Gastroesophageal sphincter (tissue), 4 donors: ENCODE data around the gene KRT14. TPM values are rescaled to one million over a fixed set of nuclear protein-coding genes. Genes with fewer than 3 reads are reported as not detected.

ENCODE experiments used
- ATAC-seq: fragments of 150-250 bp; one replicate; pipeline ENCODE4 v1.9.1; 2016; ENCODE audit warnings: mild to moderate bottlenecking, moderate library complexity
- H3K27ac ChIP-seq, 4 donors: fragments of 200-600 bp; sonication (generic) in 3 of 4; 1 replicate in 3 of 4; 2 replicates in 1 of 4; pipeline ENCODE4 v1.5.1; 2016 to 2019
- H3K27me3 ChIP-seq: fragments of 200-600 bp; sonication (generic); one replicate; pipeline ENCODE4 v1.5.1; 2019
- H3K36me3 ChIP-seq, 2 donors: fragments of 200-600 bp; sonication (generic); one replicate each; pipeline ENCODE4 v1.5.1; 2019; ENCODE audit warnings: control low read depth in 1 of 2
- H3K4me1 ChIP-seq, 3 donors: fragments of 200-600 bp; sonication (generic); 1 replicate in 2 of 3; 2 replicates in 1 of 3; pipeline ENCODE4 v1.5.1; 2016 to 2019; ENCODE audit warnings: control low read depth in 2 of 3
- H3K4me3 ChIP-seq, 2 donors: fragments of 200-600 bp; sonication (generic); one replicate each; pipeline ENCODE4 v1.5.1; 2019; ENCODE audit warnings: mild to moderate bottlenecking in 1 of 2, moderate library complexity in 1 of 2
- H3K9me3 ChIP-seq, 3 donors: fragments of 200-600 bp; sonication (generic); one replicate each; pipeline ENCODE4 v1.5.1; 2017 to 2019; ENCODE audit warnings: control low read depth in 2 of 3
- CTCF ChIP-seq, 4 experiments: fragments of 200-600 bp in 2 of 4; fragments of 450-650 bp in 2 of 4; sonication (generic) in 1 of 4; IDR thresholded peaks; one replicate each; pipeline ENCODE4 v1.5.1; 2017 to 2019; ENCODE audit warnings: antibody characterized with exemption in 4 of 4, mild to moderate bottlenecking in 2 of 4, moderate library complexity in 2 of 4
- EP300 ChIP-seq: sonication (generic); formaldehyde crosslinking; IDR thresholded peaks from one replicate; pipeline ENCODE4 v1.6.1; 2017; ENCODE audit warnings: antibody characterized with exemption, mild to moderate bottlenecking
- POLR2A ChIP-seq, 2 donors: fragments of 450-650 bp; IDR thresholded peaks; one replicate each; pipeline ENCODE4 v1.6.1; 2017; ENCODE audit warnings: antibody characterized with exemption in 2 of 2, mild to moderate bottlenecking in 2 of 2, moderate library complexity in 1 of 2
- POLR2AphosphoS5 ChIP-seq: sonication (generic); formaldehyde crosslinking; IDR thresholded peaks from one replicate; pipeline ENCODE4 v1.6.1; 2017; ENCODE audit warnings: antibody characterized with exemption
- WGBS, 2 donors: methylation state at CpG; one replicate each; pipeline ENCODE4 v1.1.5; 2018; ENCODE audit warnings: low coverage in 1 of 2; 5-methylcytosine and 5-hydroxymethylcytosine counted together
- total RNA-seq, 4 donors: library from RNA; depleted of rRNA; stranded (reverse); fragments of >200 nt; gene quantifications; one replicate each; pipeline ENCODE4 v1.1.0, GENCODE V29; 2016

The KRT14 gene
- total RNA-seq, 4 donors from 2014 or later, result 1.4 to 105 (median 41.1) TPM; not detected in 1

- Histone ChIP-seq H3K4me1 (no peaks in the 10 kb centered on the region), H3K27me3 (peaks cover 83% of the 10 kb centered on the region), H3K9me3 (no peaks in the 10 kb centered on the region), H3K4me3 (no peak overlapping the region), H3K36me3 (no peaks in the 10 kb centered on the region), H3K27ac (no peak overlapping the region)
- ATAC-seq, result no peak
- TF ChIP-seq POLR2AphosphoS5 (no peak), CTCF (IDR thresholded peaks at IDR 0.05) (no peak), EP300 (no peak), POLR2A (IDR thresholded peaks at IDR 0.05) (no peak)
- WGBS, 2 donors, result no CpG with 5 or more reads among the region's 3 CpGs
Observed at GRCh38 chr17:41575336-41575735, 11.4 kb downstream of the KRT14 start.

GRCh38 chr17:41571561-41572434, 14.9 kb downstream of the KRT14 start, which contains the start of gene KRT9:
Gene KRT9 (minus strand): TSS chr17:41572059. CDS start chr17:41571992, 67 bp downstream.
- 83 to 90% methylated on average over 1 to 2 of the region's 24 CpGs for WGBS, 2 donors
- Histone ChIP-seq H3K36me3 (no peaks in the 10 kb centered on the region), H3K27ac (no peak within 1 kb of the TSS), H3K9me3 (no peaks in the 10 kb centered on the region), H3K27me3 (peaks cover 67% of the 10 kb centered on the region), H3K4me1 (no peaks in the 10 kb centered on the region), H3K4me3 (no peak within 1 kb of the TSS)
- TF ChIP-seq EP300 (no peak), CTCF (IDR thresholded peaks at IDR 0.05) (no peak), POLR2AphosphoS5 (no peak), POLR2A (IDR thresholded peaks at IDR 0.05) (no peak)
- ATAC-seq, result no peak

GRCh38 chr17:41567317-41567716, 19.4 kb downstream of the KRT14 start:
- no peak overlapping the region for H3K4me3 ChIP-seq
- H3K27ac ChIP-seq, result no peak overlapping the region
- H3K36me3 ChIP-seq, result no peaks in the 10 kb centered on the region
- no peak for TF ChIP-seq POLR2A (IDR thresholded peaks at IDR 0.05)
- TF ChIP-seq EP300, result no peak
- no peak for TF ChIP-seq POLR2AphosphoS5
- no peak for TF ChIP-seq CTCF (IDR thresholded peaks at IDR 0.05)
- ATAC-seq, result no peak
- H3K9me3 ChIP-seq, result no peaks in the 10 kb centered on the region
- H3K4me1 ChIP-seq, result no peaks in the 10 kb centered on the region
- H3K27me3 ChIP-seq, result peaks cover 51% of the 10 kb centered on the region
- 81 to 83% methylated on average over 4 to 5 of the region's 6 CpGs for WGBS, 2 donors

GRCh38 chr17:41565338-41565737, 21.4 kb downstream of the KRT14 start:
- H3K4me3 ChIP-seq, result no peak overlapping the region
- H3K27me3 ChIP-seq, result peaks cover 42% of the 10 kb centered on the region
- no peak for TF ChIP-seq CTCF (IDR thresholded peaks at IDR 0.05)
- no peak for TF ChIP-seq POLR2A (IDR thresholded peaks at IDR 0.05)
- TF ChIP-seq POLR2AphosphoS5, result no peak
- TF ChIP-seq EP300, result no peak
- H3K36me3 ChIP-seq, result no peaks in the 10 kb centered on the region
- no peak for ATAC-seq
- no peak overlapping the region for H3K27ac ChIP-seq
- H3K9me3 ChIP-seq, result no peaks in the 10 kb centered on the region
- no peaks in the 10 kb centered on the region for H3K4me1 ChIP-seq

GRCh38 chr17:41563607-41564170, 23.0 kb downstream of the KRT14 start:
- no peak for ATAC-seq
- peaks cover 56% of the 10 kb centered on the region for H3K27me3 ChIP-seq
- H3K27ac ChIP-seq, result no peak overlapping the region
- no peaks in the 10 kb centered on the region for H3K4me1 ChIP-seq
- H3K36me3 ChIP-seq, result no peaks in the 10 kb centered on the region
- H3K9me3 ChIP-seq, result no peaks in the 10 kb centered on the region
- H3K4me3 ChIP-seq, result no peak overlapping the region
- WGBS, 2 donors, result 15 to 34% methylated on average over 3 of the region's 3 CpGs
- TF ChIP-seq EP300 (no peak), POLR2AphosphoS5 (no peak), CTCF (IDR thresholded peaks at IDR 0.05) (no peak), POLR2A (IDR thresholded peaks at IDR 0.05) (no peak)
